UCSD-AML1 (cell line): ENCODE data around the gene FBP1.

ENCODE experiments used
- DNase-seq: peaks from one replicate; lab custom pipeline; 2025; ENCODE audit not compliant: unreplicated experiment; lab: John Stamatoyannopoulos, UW

FBP1 gene

GRCh38 chr9:94639061-94639998 lies at the start of gene FBP1:
TSS of gene FBP1 (minus strand) at chr9:94639518. CDS start at chr9:94639310, 208 bp downstream.
- DNase-seq: no peak

DNA sequence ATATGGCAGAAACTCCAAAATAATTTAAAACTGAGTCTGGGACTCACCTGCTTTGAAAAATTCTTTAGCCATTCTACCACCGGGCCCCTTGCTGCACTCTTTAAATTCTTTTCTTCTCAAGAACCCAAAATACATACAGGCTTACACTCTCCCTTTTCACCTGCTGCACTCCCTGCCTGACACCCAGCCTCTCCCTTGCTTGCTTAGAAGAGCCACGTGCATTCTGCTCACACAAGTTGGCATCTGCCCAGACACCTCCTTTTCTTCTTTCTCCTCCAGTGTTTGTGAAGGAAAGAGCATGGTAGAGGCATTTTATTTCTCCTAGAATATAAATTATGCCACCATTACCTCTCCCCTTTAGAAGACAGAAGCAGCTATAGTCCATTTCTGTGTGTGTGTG lies 48.1 kb upstream of the FBP1 start:
- no peak for DNase-seq

- no peak for DNase-seq
These were observed 46.0 kb upstream of the FBP1 start for GRCh38 chr9:94685359-94685758.

DNA sequence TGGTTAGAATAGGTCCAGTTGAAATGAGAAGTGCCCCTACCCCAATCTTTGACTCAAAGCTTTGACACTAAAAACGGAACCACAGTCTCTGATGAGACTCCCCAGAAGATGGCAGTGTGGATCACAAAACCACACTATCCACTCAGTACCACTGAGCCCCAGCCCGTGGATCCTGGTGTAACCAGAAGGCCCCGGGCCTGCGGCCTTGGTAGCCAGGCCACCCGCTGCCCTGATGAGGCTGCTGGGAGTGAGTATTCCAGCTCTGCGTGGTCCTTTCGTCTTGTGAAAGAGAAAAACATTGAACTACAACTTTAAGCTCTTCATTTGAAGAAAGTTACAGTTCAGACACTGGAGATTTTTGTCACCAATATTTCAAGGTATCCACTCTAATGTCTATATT lies 42.2 kb upstream of the FBP1 start:
- peak; percentile 57 for DNase-seq

DNA sequence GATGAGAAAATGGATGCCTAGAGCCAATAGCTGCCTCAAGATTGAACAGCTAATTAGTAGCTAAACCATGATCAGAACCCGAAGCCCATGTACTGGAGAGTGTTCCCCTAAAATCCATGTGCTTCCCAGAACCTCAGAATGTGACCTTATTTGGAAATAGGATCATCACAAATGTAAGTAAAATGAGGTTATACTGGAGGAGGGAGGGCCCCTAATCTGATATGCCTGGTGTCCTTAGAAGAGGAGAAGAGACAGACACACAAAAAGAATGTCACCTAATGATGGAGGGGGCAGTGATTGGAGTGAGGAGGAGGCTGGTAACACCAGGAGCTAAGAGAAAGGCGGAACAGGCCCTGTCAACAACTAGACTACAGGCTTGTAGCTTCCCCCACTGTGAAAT lies 41.3 kb upstream of the FBP1 start:
- no peak for DNase-seq

DNA sequence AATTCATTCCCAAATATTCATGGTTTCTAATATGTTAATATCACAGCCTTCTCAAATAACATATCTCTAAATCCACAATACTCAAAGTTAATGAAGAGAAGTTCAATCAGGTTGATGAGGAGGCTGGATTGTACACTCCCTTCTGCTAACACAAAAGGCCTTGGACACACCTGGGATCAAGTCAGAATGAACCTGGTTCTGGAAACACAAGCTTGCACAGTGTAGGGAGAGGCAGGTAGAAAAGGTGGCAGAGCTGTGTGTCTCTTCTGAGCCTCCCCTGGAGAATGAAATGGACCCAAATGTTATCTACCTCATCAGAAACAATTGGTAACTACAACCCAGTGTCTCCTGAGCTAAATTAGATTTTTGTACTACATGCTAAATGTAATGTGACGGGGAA lies 40.7 kb upstream of the FBP1 start:
- DNase-seq: no peak

GRCh38 chr9:94679587-94679986 lies 40.3 kb upstream of the FBP1 start:
- no peak for DNase-seq

GRCh38 chr9:94677929-94678328 lies 38.6 kb upstream of the FBP1 start:
- DNase-seq: no peak

DNA sequence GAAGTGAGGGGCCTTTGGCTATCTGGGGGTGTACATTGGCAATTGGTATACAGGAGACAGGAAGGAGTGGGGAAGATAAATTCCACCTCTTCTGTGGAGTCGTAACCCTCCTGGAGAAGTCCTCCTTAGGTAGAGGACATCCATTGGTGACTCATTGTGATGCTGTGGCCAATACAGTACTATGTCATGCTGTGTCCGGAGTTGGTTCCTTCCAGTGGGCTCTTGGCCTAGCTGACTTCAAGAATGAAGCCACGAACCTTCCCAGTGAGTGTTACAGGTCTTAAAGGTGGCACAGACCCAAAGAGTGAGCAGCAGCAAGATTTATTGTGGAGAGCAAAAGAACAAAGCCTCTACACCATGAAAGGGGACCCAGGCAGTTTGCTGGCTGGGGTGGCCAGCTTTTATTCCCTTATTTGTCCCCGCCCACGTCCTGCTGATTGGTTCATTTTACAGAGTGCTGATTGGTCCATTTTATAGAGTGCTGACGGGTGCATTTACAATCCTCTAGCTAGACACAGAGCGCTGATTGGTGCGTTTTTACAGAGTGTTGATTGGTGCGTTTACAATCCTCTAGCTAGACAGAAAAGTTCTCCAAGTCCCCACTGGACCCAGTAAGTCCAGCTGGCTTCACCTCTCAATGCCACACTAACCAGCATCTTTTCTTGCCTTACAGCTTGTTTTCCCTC lies 37.3 kb upstream of the FBP1 start:
- DNase-seq: no peak

DNA sequence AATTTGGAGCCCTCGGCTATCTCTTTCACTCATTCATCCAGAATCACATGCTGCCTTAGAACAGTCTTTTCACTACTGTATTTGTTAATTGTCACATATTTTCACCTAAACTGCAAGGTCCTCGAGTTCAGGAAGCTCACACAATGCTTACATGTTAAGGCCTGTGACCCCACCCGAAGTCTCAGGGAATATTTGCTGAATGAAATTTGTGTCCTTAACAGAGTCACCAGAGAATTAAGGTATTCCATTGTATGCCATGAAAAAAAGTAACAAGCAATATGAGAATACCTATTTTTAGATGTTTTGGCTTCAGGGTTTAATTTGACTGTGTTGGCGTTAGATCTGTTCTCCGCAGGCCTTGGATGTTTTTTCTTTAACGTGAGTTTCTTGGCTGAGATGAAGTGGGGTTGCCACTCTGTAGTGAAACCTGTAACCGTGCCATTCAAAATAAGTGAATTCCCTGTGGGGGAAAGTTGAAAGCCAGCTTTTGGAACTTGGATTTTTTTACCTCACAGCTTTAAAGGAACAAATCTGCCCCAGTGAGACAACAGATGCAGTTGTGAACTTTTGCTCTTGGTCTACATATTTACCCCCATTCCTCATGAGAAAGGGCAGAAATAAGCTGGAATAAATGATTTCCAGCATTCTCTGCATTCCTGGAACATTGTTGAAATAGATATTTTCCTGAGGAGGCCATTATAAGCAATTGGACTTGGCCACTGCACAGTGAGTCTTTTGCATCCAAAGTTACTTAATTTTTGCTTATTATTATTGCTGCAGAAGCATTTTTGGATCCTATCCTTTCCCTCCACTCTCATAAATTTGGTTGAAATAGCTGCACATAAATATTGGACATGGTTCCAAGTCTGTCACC lies 35.9 kb upstream of the FBP1 start:
- DNase-seq: no peak

DNA sequence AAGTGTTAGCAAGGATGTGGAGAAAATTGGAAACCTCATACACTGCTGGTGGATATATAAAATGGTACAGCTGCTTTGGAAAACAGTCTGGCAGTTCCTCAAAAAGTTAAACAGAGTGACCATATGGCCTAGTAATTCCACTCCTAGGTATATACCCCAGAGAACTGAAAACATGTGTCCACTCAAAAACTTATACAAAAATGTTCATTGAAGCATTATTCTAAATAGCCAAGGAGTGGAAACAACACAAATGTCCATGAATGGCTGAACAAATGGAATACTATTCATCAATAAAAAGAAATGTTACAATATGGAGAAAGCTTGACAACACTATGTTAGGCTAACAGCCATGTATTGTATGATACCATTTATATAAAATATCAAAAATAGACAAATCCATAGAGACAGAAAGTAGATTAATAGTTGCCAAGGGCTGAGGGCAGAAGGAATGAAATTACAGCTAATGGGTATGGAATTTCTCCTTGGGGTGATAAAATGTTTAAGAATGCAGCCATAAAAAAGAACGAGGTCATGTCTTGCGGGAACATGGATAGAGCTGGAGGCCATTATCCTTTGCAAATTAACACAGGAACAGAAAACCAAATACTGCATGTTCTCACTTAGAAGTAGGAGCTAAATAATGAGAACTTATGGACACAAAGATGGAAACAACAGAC lies 33.6 kb upstream of the FBP1 start:
- DNase-seq: no peak

DNA sequence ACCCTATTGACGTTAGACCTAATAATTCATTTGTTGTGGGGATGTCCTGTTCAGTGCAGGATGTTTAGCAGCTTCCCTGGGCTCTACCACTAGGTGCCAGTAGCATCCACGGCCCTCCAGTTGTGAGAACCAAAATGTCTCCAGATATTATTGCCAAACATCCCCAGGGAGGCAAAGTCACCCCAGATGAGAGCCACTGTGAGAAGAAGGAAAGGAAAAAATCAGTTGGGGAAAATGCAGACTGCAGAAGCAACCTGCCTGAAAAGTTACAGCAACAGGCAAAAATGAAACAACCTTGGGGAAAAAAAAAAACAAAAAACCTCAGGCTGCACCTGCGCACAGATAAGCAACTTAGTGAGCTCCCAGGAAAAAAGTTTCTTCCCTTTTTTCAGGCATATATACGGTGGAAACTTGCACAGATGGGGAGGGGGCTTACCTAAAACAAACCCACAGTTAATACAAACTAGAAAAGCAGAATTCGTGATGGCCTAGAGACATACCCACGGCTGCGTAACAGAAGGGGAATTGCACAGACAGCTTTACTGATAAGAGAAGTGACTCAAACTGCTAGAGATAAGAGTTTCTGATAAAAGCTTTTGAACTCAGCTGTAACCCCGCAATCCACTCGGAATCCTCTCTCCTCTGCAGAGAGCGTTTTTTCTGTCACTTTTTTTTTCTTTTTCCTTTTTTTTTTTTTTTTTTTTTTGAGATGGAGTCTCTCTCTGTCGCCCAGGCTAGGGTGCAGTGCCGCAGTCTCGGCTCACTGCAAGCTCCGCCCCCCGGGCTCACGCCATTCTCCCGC lies 29.8 kb upstream of the FBP1 start:
- peak; percentile 43 for DNase-seq

- no peak for DNase-seq
These were observed 29.2 kb upstream of the FBP1 start for GRCh38 chr9:94668418-94668927.

- no peak for DNase-seq
These were observed 27.2 kb upstream of the FBP1 start for GRCh38 chr9:94666364-94667099.

GRCh38 chr9:94665613-94666012 lies 26.3 kb upstream of the FBP1 start:
- DNase-seq: no peak

GRCh38 chr9:94664801-94665200 lies 25.5 kb upstream of the FBP1 start:
- DNase-seq: no peak

- no peak for DNase-seq
These were observed 24.3 kb upstream of the FBP1 start for GRCh38 chr9:94663640-94664039.

DNA sequence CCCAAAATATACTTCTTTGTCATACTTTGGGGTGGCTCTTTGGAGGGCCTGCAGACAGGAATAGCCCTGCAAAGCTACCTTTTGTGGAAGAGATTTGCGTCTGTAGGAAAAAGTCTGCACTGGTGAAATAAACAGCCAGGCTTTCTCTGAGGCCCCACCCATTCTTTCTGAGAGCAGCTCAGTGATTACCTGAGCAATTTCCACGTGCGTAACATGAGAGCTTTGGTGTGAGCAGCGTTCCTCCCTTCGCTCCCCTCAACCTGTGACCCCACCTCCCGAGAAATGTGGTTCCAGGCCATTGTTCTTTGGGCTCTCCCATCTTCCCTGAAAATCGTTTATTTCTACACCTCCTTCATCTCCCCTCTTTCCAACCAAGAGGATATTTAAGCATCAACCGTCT lies 23.8 kb upstream of the FBP1 start:
- no peak for DNase-seq
